ENCODE data around the gene CSE1L. TPM values are rescaled to one million over a fixed set of nuclear protein-coding genes. Genes with fewer than 3 reads are reported as not detected.
"Not testable (repeated sequence)": the region's sequence is repeated elsewhere in the genome, so short reads cannot be mapped to it uniquely, and the experiment has no call there.

The CSE1L gene
- total RNA-seq, 2 donors from 2014 or later = 78.6 to 108 TPM

DNA sequence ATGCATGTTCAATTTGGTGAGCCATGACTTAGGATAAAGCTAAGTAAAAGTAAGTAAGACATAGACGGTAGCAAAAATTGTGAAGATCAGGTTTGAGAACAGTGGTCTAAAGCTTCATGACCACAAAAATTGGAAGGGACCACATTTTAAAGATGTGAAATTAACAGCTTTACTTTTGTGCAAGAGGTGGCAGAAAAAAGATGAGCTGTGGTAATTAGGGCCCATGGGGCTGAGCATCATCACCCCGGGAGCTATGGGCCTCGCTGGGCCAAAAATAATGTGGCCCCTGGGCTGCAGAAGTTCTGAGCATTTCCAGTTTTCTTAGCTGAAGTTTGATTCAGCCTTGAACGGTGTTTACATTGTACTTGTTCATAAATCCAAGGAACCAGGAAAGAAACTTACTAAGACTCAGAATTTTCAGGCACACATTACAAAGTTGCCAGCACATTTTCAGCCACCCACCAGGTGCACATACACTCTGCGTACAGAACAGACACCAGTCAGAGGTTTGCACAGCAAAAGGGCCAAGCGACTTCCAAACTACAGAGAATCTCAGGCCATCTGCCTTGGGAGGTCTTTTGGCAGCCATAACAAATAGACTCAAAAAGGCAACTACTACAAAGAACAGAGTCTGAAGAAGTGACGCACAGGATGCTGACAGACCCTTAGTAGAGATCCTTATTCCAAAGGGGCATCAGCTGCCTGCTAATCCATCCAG is 57.7 kb downstream of the CSE1L start:
- H3K9me3 Mint-ChIP-seq = no peaks in the 10 kb centered on the region
- peaks cover 17 to 31% of the 10 kb centered on the region in 2 donors for H3K36me3 Mint-ChIP-seq
- H3K27ac Mint-ChIP-seq = peak overlapping the region; percentile 46 to 60

DNA sequence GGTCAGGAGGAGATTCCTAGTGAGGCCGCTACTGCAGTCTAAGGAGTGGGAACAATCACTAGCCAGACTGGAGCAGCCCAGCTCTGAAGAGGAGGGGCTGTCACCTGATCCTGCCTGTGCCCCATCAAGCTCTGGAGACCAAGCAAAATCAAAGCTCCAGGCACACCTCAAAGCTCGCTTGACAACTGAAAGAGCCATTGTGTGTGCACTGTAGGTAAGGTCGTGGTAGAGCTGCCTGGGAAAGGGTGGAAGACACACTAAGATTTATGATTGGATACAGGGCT is 58.2 kb downstream of the CSE1L start:
- ATAC-seq = peak in 1 of 2 donors; percentile 14
- Mint-ChIP-seq H3K9me3 (no peaks in the 10 kb centered on the region), H3K27ac (peak overlapping the region; percentile 46 to 60), H3K36me3 (peaks cover 17 to 28% of the 10 kb centered on the region in 2 donors)
- DNase-seq (ENCODE audit: low spot score in 2 of 2) = no peak

More for the DNA sequence above, 57.7 kb downstream of the CSE1L start:
- ATAC-seq = no peak
- no peak for DNase-seq (ENCODE audit: low spot score in 2 of 2)

GRCh38 chr20:49104979-49105547 is 59.0 kb downstream of the CSE1L start:
- ATAC-seq; DNase-seq (ENCODE audit: low spot score in 2 of 2); H3K9me3 Mint-ChIP-seq; H3K27ac Mint-ChIP-seq: not testable (repeated sequence)
- H3K36me3 Mint-ChIP-seq = peaks cover 21 to 32% of the 10 kb centered on the region in 2 donors

- Mint-ChIP-seq H3K36me3 (peaks cover 23 to 34% of the 10 kb centered on the region in 2 donors), H3K27ac (peak overlapping the region; percentile 38 to 95), H3K9me3 (no peaks in the 10 kb centered on the region)
- ATAC-seq (no peak), DNase-seq (ENCODE audit: low spot score in 2 of 2) (no peak)
Measured at GRCh38 chr20:49106328-49106727, 60.2 kb downstream of the CSE1L start.

- H3K27ac Mint-ChIP-seq = peak overlapping the region; percentile 8 to 45
Measured at GRCh38 chr20:49110767-49111694, 64.9 kb downstream of the CSE1L start.

GRCh38 chr20:49112596-49113274 is 66.6 kb downstream of the CSE1L start:
- no peak for DNase-seq (ENCODE audit: low spot score in 2 of 2)
- no peak for ATAC-seq
- Mint-ChIP-seq H3K36me3 (peaks cover 6 to 28% of the 10 kb centered on the region in 2 donors), H3K9me3 (no peaks in the 10 kb centered on the region), H3K27ac (peak overlapping the region in 1 of 2 donors; percentile 58)

More at GRCh38 chr20:49110767-49111694, 64.9 kb downstream of the CSE1L start:
- ATAC-seq (peak; percentile 13 to 18), DNase-seq (ENCODE audit: low spot score in 2 of 2) (no peak)
- no peaks in the 10 kb centered on the region for H3K9me3 Mint-ChIP-seq
- peaks cover 6 to 17% of the 10 kb centered on the region in 2 donors for H3K36me3 Mint-ChIP-seq

DNA sequence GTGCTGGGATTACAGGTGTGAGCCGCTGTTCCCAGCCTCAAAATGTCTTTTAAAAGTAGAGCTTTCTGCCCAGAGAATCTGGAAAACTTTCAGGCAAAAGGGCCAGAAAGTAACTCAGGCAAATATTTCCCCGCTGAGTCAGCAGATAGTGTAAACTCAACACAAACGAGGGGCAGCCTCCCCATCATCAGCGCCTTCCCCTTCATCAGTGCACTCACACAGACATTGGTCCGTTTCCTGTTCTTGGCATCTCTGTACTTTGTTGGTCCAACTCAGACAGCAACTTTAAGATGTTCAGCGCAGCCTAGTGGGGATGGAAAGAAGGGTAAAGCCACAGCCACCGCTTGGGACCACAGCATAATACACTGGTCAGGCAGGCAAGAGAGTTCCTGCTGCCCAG is 69.5 kb downstream of the CSE1L start:
- no peak for DNase-seq (ENCODE audit: low spot score in 2 of 2)

DNA sequence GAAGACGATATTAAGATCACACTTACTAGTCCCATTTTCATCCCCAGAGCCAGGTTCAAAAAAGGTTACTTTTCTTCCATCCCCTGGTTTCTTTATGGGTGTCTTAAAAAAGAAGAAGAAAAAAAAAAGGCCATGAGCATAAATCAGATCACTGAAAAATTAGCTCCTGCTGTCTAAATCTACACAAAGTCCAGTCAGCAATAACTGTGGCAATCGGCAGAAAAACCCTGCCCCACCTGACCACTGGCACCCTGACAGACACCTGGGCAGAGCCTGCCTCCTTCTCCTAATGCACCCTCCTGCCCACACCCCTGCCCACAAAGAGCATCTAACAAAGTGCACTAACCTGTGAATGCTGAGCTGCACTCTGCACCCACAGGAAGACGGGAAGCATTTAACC is 72.2 kb downstream of the CSE1L start:
- H3K36me3 Mint-ChIP-seq = peaks cover 17 to 33% of the 10 kb centered on the region in 2 donors
- no peaks in the 10 kb centered on the region for H3K9me3 Mint-ChIP-seq
- H3K27ac Mint-ChIP-seq = peak overlapping the region; percentile 0 to 61
- no peak for DNase-seq (ENCODE audit: low spot score in 2 of 2)
- ATAC-seq = no peak

More for the DNA sequence above, 69.5 kb downstream of the CSE1L start:
- no peak overlapping the region for H3K27ac Mint-ChIP-seq
- no peaks in the 10 kb centered on the region for H3K9me3 Mint-ChIP-seq
- peaks cover 17 to 40% of the 10 kb centered on the region in 2 donors for H3K36me3 Mint-ChIP-seq
- no peak for ATAC-seq

GRCh38 chr20:49119988-49120387 is 73.9 kb downstream of the CSE1L start:
- peak overlapping the region in 1 of 2 donors; percentile 78 for H3K27ac Mint-ChIP-seq
- DNase-seq (ENCODE audit: low spot score in 2 of 2) (no peak), ATAC-seq (no peak)
- H3K9me3 Mint-ChIP-seq = no peaks in the 10 kb centered on the region
- H3K36me3 Mint-ChIP-seq = peaks cover 17 to 46% of the 10 kb centered on the region in 2 donors

- ATAC-seq = no peak
- H3K9me3 Mint-ChIP-seq = no peaks in the 10 kb centered on the region
Measured at GRCh38 chr20:49122920-49123319, 76.8 kb downstream of the CSE1L start.

DNA sequence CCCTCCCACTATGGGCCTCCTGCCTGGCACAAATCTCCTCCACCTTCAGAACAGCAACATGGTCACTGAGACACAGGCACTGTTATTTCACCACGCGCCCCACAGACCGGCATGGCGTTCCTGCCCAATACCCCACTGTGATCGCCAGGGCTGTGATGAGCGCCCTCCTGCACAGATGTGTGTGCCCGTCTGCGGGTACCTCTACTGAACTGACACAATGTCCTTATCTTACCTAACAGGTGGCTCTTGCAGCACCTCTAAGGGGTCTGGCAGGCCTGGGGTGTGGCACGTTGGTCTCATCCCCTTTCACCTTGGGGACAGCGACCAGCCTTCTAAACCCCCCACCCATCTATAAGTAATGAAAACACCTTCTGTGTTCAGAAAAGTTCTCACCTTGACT is 77.9 kb downstream of the CSE1L start:
- DNase-seq (ENCODE audit: low spot score in 2 of 2) (no peak), ATAC-seq (no peak)
- no peaks in the 10 kb centered on the region for H3K9me3 Mint-ChIP-seq
- peaks cover 10 to 38% of the 10 kb centered on the region in 2 donors for H3K36me3 Mint-ChIP-seq
- peak overlapping the region in 1 of 2 donors; percentile 83 for H3K27ac Mint-ChIP-seq

More at GRCh38 chr20:49122920-49123319, 76.8 kb downstream of the CSE1L start:
- peaks cover 15 to 46% of the 10 kb centered on the region in 2 donors for H3K36me3 Mint-ChIP-seq
- H3K27ac Mint-ChIP-seq = no peak overlapping the region
- no peak for DNase-seq (ENCODE audit: low spot score in 2 of 2)

- H3K27ac Mint-ChIP-seq = no peak overlapping the region
- ATAC-seq = peak in 1 of 2 donors; percentile 44
- no peaks in the 10 kb centered on the region for H3K9me3 Mint-ChIP-seq
- peak in 1 of 2 donors; percentile 16 for DNase-seq (ENCODE audit: low spot score in 2 of 2)
- peaks cover 4 to 5% of the 10 kb centered on the region in 2 donors for H3K36me3 Mint-ChIP-seq
Measured at GRCh38 chr20:49132995-49133478, 86.9 kb downstream of the CSE1L start.

DNA sequence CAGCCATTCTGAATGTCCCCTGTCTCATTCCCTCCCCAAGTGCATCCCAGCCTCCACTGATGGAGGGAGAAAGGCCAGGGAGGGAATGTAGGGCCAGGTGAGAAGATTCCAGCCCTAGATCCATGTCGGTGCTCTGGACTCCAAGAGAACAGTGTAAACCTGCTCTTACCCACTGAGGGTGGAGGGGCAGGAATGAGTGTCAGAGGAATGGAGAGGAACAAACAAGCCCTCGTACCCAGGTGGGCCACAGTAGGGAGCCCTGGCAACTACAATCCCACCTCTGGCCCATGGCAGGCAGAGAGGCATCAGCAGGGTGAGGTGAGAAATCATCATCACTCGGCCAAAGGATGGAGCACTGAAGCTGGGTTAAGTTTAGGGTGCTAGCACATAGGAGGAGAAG is 87.5 kb downstream of the CSE1L start:
- DNase-seq (ENCODE audit: low spot score in 2 of 2) (no peak), ATAC-seq (no peak)
- Mint-ChIP-seq H3K27ac (no peak overlapping the region), H3K9me3 (no peaks in the 10 kb centered on the region), H3K36me3 (peaks cover 4 to 5% of the 10 kb centered on the region in 2 donors)

- H3K9me3 Mint-ChIP-seq; ATAC-seq; DNase-seq (ENCODE audit: low spot score in 2 of 2); H3K36me3 Mint-ChIP-seq; H3K27ac Mint-ChIP-seq: not testable (repeated sequence)
Measured at GRCh38 chr20:49134797-49135196, 88.7 kb downstream of the CSE1L start.

DNA sequence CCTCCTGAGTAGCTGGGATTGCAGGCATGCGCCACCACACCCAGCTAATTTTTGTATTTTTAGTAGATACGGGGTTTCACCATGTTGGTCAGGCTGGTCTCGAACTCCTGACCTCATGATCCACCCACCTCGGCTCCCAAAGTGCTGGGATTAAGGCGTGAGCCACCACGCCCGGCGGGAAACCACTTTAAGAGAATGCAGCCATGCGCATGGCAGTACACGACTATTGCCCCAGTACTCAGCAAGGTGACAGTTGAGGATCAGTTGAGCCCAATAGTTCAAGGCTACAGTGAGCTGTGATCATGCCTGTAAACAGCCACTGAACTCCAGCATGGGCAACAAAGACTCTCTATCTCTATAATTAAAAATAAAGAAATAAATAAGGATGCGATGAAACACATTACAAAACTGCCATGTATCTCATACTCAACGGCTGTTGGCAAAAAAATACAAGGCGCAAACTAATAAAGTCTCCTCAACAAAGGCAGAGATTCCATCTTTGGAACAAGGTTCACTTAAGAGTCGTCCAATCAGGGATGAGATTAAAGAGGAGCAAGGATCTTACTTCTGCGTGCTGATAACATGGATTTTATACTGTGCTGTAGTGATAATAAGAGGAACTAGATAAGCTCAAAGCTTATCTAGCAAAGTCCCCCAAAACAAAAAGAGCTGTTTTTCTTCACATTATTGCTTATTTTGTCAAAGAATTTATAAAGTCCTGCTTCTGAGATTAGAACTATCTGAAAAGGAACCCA is 90.9 kb downstream of the CSE1L start:
- Mint-ChIP-seq H3K36me3 (peaks cover 0 to 5% of the 10 kb centered on the region in 2 donors), H3K9me3 (no peaks in the 10 kb centered on the region), H3K27ac (peak overlapping the region in 1 of 2 donors; percentile 5)
- ATAC-seq (no peak), DNase-seq (ENCODE audit: low spot score in 2 of 2) (no peak)

DNA sequence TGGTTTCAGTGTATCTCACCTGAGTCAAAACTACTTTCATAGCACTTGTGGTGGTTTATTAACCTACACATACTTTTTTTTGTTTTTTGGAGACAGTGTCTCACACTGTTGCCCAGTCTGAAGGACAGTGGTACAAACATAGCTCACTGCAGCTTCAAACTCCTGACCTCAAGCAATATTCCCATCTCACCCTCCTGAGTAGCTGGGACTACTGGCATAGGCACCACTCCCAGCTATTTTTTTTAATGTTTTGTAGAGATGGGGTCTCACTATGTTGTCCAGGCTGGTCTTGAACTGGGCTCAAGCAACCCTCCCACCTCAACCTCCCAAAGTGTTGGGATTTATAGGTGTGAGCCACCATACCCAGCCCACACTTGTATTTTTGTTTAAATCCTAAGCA is 92.3 kb downstream of the CSE1L start:
- ATAC-seq (no peak), DNase-seq (ENCODE audit: low spot score in 2 of 2) (no peak)
- Mint-ChIP-seq H3K36me3 (peaks cover 0 to 6% of the 10 kb centered on the region in 2 donors), H3K27ac (peak overlapping the region in 1 of 2 donors; percentile 51), H3K9me3 (no peaks in the 10 kb centered on the region)
